Progenitor cell of endocrine pancreas (in vitro differentiated cells): ENCODE results near the gene TBX5. TPM values are rescaled to one million over a fixed set of nuclear protein-coding genes. Genes with fewer than 3 reads are reported as not detected.

Experiments used
- DNase-seq: peaks from one replicate; pipeline ENCODE4 v3.0.0; 2021; ENCODE audit warnings: low spot score; ENCODE audit not compliant: unreplicated experiment
- H3K27ac Mint-ChIP-seq: 2 replicates; pipeline ENCODE4 v1.8.0; 2021; ENCODE audit warnings: mild to moderate bottlenecking, moderate library complexity, mixed read lengths
- H3K27me3 Mint-ChIP-seq: 2 replicates; pipeline ENCODE4 v1.8.0; 2021; ENCODE audit warnings: mixed read lengths
- H3K36me3 Mint-ChIP-seq: 2 replicates; pipeline ENCODE4 v1.8.0; 2022; ENCODE audit warnings: mixed read lengths; ENCODE audit not compliant: insufficient read depth
- H3K4me1 Mint-ChIP-seq: 2 replicates; pipeline ENCODE4 v1.8.0; 2021; ENCODE audit warnings: low read depth, mixed read lengths
- H3K4me3 Mint-ChIP-seq: 2 replicates; pipeline ENCODE4 v1.8.0; 2021; ENCODE audit warnings: low read depth, mild to moderate bottlenecking, moderate library complexity, mixed read lengths
- H3K9me3 Mint-ChIP-seq: 2 replicates; pipeline ENCODE4 v1.8.0; 2021; ENCODE audit warnings: low read depth, mixed read lengths
- CTCF ChIP-seq: fragments of 200-600 bp; sonication (generic); IDR thresholded peaks from one replicate; pipeline ENCODE4 v1.5.0; 2021; ENCODE audit warnings: antibody characterized with exemption, mild to moderate bottlenecking; ENCODE audit not compliant: unreplicated experiment
- total RNA-seq: library from RNA; stranded (reverse); gene quantifications from 2 replicates; pipeline ENCODE4 v1.2.1, GENCODE V29; 2021

Gene TBX5
- total RNA-seq, 1 donor from 2014 or later, result not detected

GRCh38 chr12:114404083-114404925, 1.6 kb downstream of the TBX5 start:
- Mint-ChIP-seq H3K36me3 (no peaks in the 10 kb centered on the region), H3K27me3 (peaks cover 100% of the 10 kb centered on the region), H3K9me3 (no peaks in the 10 kb centered on the region), H3K4me3 (no peak overlapping the region), H3K4me1 (peaks cover 8% of the 10 kb centered on the region), H3K27ac (peak overlapping the region; percentile 67)
- DNase-seq, result no peak
- no peak for TF ChIP-seq CTCF

- Mint-ChIP-seq H3K27ac (no peak overlapping the region), H3K4me3 (no peak overlapping the region), H3K4me1 (peaks cover 8% of the 10 kb centered on the region), H3K27me3 (peaks cover 100% of the 10 kb centered on the region), H3K9me3 (no peaks in the 10 kb centered on the region), H3K36me3 (no peaks in the 10 kb centered on the region)
- DNase-seq, result no peak
- no peak for TF ChIP-seq CTCF
These were observed 2.3 kb downstream of the TBX5 start for GRCh38 chr12:114403690-114404066.

GRCh38 chr12:114403011-114403689, 2.8 kb downstream of the TBX5 start:
- H3K4me1 Mint-ChIP-seq, result peaks cover 8% of the 10 kb centered on the region
- H3K27me3 Mint-ChIP-seq, result peaks cover 100% of the 10 kb centered on the region
- no peak overlapping the region for H3K27ac Mint-ChIP-seq
- peak; percentile 66 for TF ChIP-seq CTCF
- no peaks in the 10 kb centered on the region for H3K36me3 Mint-ChIP-seq
- DNase-seq, result peak; percentile 54
- H3K4me3 Mint-ChIP-seq, result no peak overlapping the region
- H3K9me3 Mint-ChIP-seq, result no peaks in the 10 kb centered on the region

GRCh38 chr12:114402084-114402717, 3.7 kb downstream of the TBX5 start:
- Mint-ChIP-seq H3K27ac (no peak overlapping the region), H3K27me3 (peaks cover 100% of the 10 kb centered on the region), H3K36me3 (no peaks in the 10 kb centered on the region), H3K9me3 (no peaks in the 10 kb centered on the region), H3K4me3 (no peak overlapping the region), H3K4me1 (peaks cover 8% of the 10 kb centered on the region)
- no peak for DNase-seq
- TF ChIP-seq CTCF, result no peak

- DNase-seq, result no peak
- Mint-ChIP-seq H3K9me3 (no peaks in the 10 kb centered on the region), H3K36me3 (no peaks in the 10 kb centered on the region), H3K4me3 (no peak overlapping the region), H3K27me3 (peaks cover 100% of the 10 kb centered on the region), H3K27ac (no peak overlapping the region), H3K4me1 (peaks cover 8% of the 10 kb centered on the region)
- TF ChIP-seq CTCF, result no peak
These were observed 4.4 kb downstream of the TBX5 start for GRCh38 chr12:114401328-114402083.
